GM12878 (cell line): Measurements from ENCODE around the gene HHAT. TPM values are rescaled to one million over a fixed set of nuclear protein-coding genes. Genes with fewer than 3 reads are reported as not detected.

ENCODE experiments used
- ATAC-seq: fragments of 200-7000 bp; cut with Tn5 transposase; 3 replicates; pipeline ENCODE4 v1.9.1; 2020; ENCODE audit warnings: mild to moderate bottlenecking, moderate library complexity
- BruUV-seq: library from RNA; stranded (reverse); fragments of 400-500 nt; replicated peaks from 2 replicates; lab custom pipeline; 2021; lab: Mats Ljungman, UMichigan
- CTCF ChIA-PET: fragments of 300-600 bp; sonication (Branson Sonifier 250); formaldehyde crosslinking; extraction: SDS; loops from one replicate; lab custom pipeline; 2021; ENCODE audit warnings: inconsistent platforms; lab: Yijun Ruan, JAX
- POLR2A ChIA-PET: fragments of 350-600 bp; formaldehyde crosslinking; extraction: SDS; loops from one replicate; lab custom pipeline; 2021; ENCODE audit warnings: inconsistent platforms; lab: Charles Lee
- RAD21 ChIA-PET: fragments of 300-600 bp; sonication (Branson Sonifier 250); formaldehyde crosslinking; loops from one replicate; lab custom pipeline; 2023; ENCODE audit warnings: antibody characterized with exemption; ENCODE audit not compliant: unreplicated experiment; lab: Charles Lee
- SMC1A ChIA-PET: fragments of 300-600 bp; sonication (Branson Sonifier 250); formaldehyde crosslinking; loops from one replicate; lab custom pipeline; 2023; ENCODE audit not compliant: unreplicated experiment, uncharacterized antibody; lab: Charles Lee
- DNase-seq: peaks from one replicate; pipeline ENCODE4 v3.0.0-alpha.2; 2011; ENCODE audit warnings: low read depth, low spot score
- FAIRE-seq: peaks from 3 replicates; lab custom pipeline; 2011; peaks lifted over from hg19 to GRCh38; lab: Jason Lieb, UNC
- H2AFZ ChIP-seq: 2 replicates; pipeline ENCODE4 v1.6.0; 2011; ENCODE audit warnings: low read depth, low read length, control low read depth; ENCODE audit not compliant: control insufficient read depth
- H3K27ac ChIP-seq: 2 replicates; pipeline ENCODE4 v1.5.1; 2011; ENCODE audit warnings: control low read depth; ENCODE audit not compliant: control insufficient read depth, insufficient read depth
- H3K27me3 ChIP-seq, 2 experiments: replicated peaks in 1 of 2; 2 replicates each; pipeline versions ENCODE4 v1.6.0 to v1.6.1; 2011; ENCODE audit warnings: low read length in 1 of 2; ENCODE audit not compliant: control insufficient read depth in 2 of 2, insufficient read depth in 2 of 2
- H3K36me3 ChIP-seq, 2 experiments: 2 replicates each; pipeline ENCODE4 v1.5.1; 2011; ENCODE audit warnings: low read length in 1 of 2; ENCODE audit not compliant: control insufficient read depth in 2 of 2, insufficient read depth in 2 of 2
- H3K4me1 ChIP-seq: 2 replicates; pipeline ENCODE4 v1.6.1; 2011; ENCODE audit warnings: mild to moderate bottlenecking, low read length, moderate library complexity, mixed read lengths; ENCODE audit not compliant: control insufficient read depth, insufficient read depth
- H3K4me2 ChIP-seq: 2 replicates; pipeline ENCODE4 v1.6.0; 2011; ENCODE audit warnings: control low read depth; ENCODE audit not compliant: control insufficient read depth, insufficient read depth
- H3K4me3 ChIP-seq: fragments of 200-600 bp; sonication (generic); 2 replicates; pipeline ENCODE4 v1.5.1; 2016
- H3K79me2 ChIP-seq: 2 replicates; pipeline ENCODE4 v1.6.0; 2011; ENCODE audit warnings: low read length; ENCODE audit not compliant: control insufficient read depth, insufficient read depth
- H3K9ac ChIP-seq: 2 replicates; pipeline ENCODE4 v1.8.0; 2011; ENCODE audit warnings: low read length, control low read depth, mixed read lengths; ENCODE audit not compliant: control insufficient read depth, insufficient read depth
- H3K9me3 ChIP-seq: replicated peaks from 3 replicates; pipeline ENCODE4 v1.5.1; 2011; ENCODE audit warnings: mild to moderate bottlenecking, low read length; ENCODE audit not compliant: control insufficient read depth, insufficient read depth
- H4K20me1 ChIP-seq: 2 replicates; pipeline ENCODE4 v1.6.0; 2011; ENCODE audit not compliant: control insufficient read depth, insufficient read depth
- CHD2 ChIP-seq: IDR thresholded peaks from 2 replicates; pipeline ENCODE4 v1.6.1; 2011; ENCODE audit warnings: low read depth, low read length, improper control_type of control experiment, borderline replicate concordance
- EED ChIP-seq: sonication (generic); IDR thresholded peaks from 2 replicates; pipeline ENCODE4 v1.6.1; 2016; ENCODE audit warnings: antibody characterized with exemption, low read depth
- HDAC6 ChIP-seq: fragments of 200-600 bp; sonication (generic); IDR thresholded peaks from one replicate; pipeline ENCODE4 v1.8.0; 2017; ENCODE audit warnings: antibody characterized with exemption; ENCODE audit not compliant: unreplicated experiment
- MYB ChIP-seq: fragments of 150-350 bp; IDR thresholded peaks from 2 replicates; pipeline ENCODE4 v1.6.1; 2014; ENCODE audit warnings: mild to moderate bottlenecking, low read depth, low read length, borderline replicate concordance
- MYC ChIP-seq: IDR thresholded peaks from 2 replicates; pipeline ENCODE4 v1.6.1; 2011; ENCODE audit warnings: mild to moderate bottlenecking, low read length, moderate library complexity, inconsistent platforms; ENCODE audit not compliant: insufficient read depth, insufficient replicate concordance, insufficient read length, severe bottlenecking
- TAF1 ChIP-seq: IDR thresholded peaks from 2 replicates; pipeline ENCODE4 v1.6.1; 2011; ENCODE audit warnings: mild to moderate bottlenecking, low read depth, low read length, borderline replicate concordance
- ZNF24 ChIP-seq: fragments of 450-650 bp; IDR thresholded peaks from 2 replicates; pipeline ENCODE4 v1.6.1; 2017; ENCODE audit warnings: antibody characterized with exemption, mild to moderate bottlenecking
- WGBS: methylation state at CpG from one replicate; pipeline ENCODE4 v1.1.6; 2016; ENCODE audit warnings: low lambda C conversion rate; ENCODE audit not compliant: insufficient replicate concordance, insufficient coverage; ENCODE audit errors: missing lambda C conversion rate; 5-methylcytosine and 5-hydroxymethylcytosine counted together
- in situ Hi-C: fragments of 300-500 bp; cut with MboI; formaldehyde crosslinking; loops from 9 replicates; pipeline ENCODE4 v1.14.3; 2018; ENCODE audit warnings: mixed read lengths
- intact Hi-C: fragments of 100-400 bp; cut with micrococcal nuclease; formaldehyde crosslinking; loops from one replicate; pipeline ENCODE4 v1.14.2; 2022; ENCODE audit not compliant: unreplicated experiment
- polyA plus RNA-seq, 11 experiments: library from polyadenylated mRNA; depleted of rRNA in 4 of 11; unstranded in 6 of 11; stranded (reverse) in 5 of 11; fragments of >200 nt; fragmentation: Nextera tagmentation in 4 of 11; fragmentation: Illumina TruSeq in 1 of 11; extraction: Ambion mirVana in 4 of 11; extraction: Trizol in 1 of 11; gene quantifications; 1 replicate in 1 of 11; 2 replicates in 10 of 11; pipeline versions ENCODE4 v1.2.1 to v1.2.3, GENCODE V29; 2011 to 2016; ENCODE audit warnings: inconsistent platforms in 2 of 11, missing spikeins in 2 of 11, low read depth in 1 of 11
- total RNA-seq, 4 experiments: library from RNA; depleted of rRNA in 3 of 4; stranded (reverse); fragments of >200 nt in 3 of 4; fragmentation: Illumina TruSeq in 1 of 4; extraction: Trizol in 1 of 4; gene quantifications; 2 replicates each; pipeline versions ENCODE4 v1.2.1 to v1.2.3, GENCODE V29; 2013 to 2021
- TF ChIP-seq, protein P1 (sequence below): fragments of 450-650 bp; IDR thresholded peaks from 2 replicates; pipeline ENCODE4 v1.6.1; 2017; ENCODE audit warnings: mild to moderate bottlenecking, low read depth, inconsistent platforms; ENCODE audit not compliant: poor library complexity, severe bottlenecking
- TF ChIP-seq, protein P2 (sequence below): fragments of 450-650 bp; IDR thresholded peaks from 2 replicates; pipeline ENCODE4 v1.6.1; 2017; ENCODE audit warnings: antibody characterized with exemption, mild to moderate bottlenecking, moderate library complexity
- TF ChIP-seq, protein P3 (sequence below): fragments of 450-650 bp; IDR thresholded peaks from 2 replicates; pipeline ENCODE4 v1.6.1; 2016; ENCODE audit warnings: mild to moderate bottlenecking
- TF ChIP-seq, protein P4 (sequence below): fragments of 450-650 bp; formaldehyde crosslinking; IDR thresholded peaks from 2 replicates; pipeline ENCODE4 v1.4.0; 2020; ENCODE audit warnings: mild to moderate bottlenecking, moderate library complexity

HHAT gene
- total and polyA plus RNA-seq, 10 of the 15 experiments (the other 5 are each of a cell fraction or from before 2014, with no cell fraction given) = 1.2 to 37.6 (median 2.6) TPM

DNA sequence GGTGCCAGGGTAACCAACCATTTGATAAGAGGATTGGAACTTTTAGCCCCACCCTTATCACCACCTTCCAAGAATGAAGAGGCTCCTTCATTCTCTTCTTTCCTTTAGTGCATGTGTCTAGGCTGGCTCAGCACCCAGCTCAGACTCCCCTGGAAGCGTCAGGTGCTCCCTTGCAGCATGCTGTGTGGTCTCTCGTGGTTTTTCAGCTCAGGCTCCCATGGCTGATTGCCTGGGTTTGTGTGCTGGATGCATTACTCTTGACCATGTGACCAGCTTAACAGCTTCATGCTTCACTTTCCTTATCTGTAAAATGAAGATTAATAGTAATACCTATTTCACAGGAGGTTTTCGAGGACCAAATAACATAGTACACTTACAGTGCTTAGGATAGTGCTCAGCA is 198.4 kb downstream of the HHAT start (continued):
- TF ChIP-seq, protein P1, sequence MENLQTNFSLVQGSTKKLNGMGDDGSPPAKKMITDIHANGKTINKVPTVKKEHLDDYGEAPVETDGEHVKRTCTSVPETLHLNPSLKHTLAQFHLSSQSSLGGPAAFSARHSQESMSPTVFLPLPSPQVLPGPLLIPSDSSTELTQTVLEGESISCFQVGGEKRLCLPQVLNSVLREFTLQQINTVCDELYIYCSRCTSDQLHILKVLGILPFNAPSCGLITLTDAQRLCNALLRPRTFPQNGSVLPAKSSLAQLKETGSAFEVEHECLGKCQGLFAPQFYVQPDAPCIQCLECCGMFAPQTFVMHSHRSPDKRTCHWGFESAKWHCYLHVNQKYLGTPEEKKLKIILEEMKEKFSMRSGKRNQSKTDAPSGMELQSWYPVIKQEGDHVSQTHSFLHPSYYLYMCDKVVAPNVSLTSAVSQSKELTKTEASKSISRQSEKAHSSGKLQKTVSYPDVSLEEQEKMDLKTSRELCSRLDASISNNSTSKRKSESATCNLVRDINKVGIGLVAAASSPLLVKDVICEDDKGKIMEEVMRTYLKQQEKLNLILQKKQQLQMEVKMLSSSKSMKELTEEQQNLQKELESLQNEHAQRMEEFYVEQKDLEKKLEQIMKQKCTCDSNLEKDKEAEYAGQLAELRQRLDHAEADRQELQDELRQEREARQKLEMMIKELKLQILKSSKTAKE = no peak
- TF ChIP-seq TAF1 = no peak
- TF ChIP-seq, all 136 proteins: peak for 0

DNA sequence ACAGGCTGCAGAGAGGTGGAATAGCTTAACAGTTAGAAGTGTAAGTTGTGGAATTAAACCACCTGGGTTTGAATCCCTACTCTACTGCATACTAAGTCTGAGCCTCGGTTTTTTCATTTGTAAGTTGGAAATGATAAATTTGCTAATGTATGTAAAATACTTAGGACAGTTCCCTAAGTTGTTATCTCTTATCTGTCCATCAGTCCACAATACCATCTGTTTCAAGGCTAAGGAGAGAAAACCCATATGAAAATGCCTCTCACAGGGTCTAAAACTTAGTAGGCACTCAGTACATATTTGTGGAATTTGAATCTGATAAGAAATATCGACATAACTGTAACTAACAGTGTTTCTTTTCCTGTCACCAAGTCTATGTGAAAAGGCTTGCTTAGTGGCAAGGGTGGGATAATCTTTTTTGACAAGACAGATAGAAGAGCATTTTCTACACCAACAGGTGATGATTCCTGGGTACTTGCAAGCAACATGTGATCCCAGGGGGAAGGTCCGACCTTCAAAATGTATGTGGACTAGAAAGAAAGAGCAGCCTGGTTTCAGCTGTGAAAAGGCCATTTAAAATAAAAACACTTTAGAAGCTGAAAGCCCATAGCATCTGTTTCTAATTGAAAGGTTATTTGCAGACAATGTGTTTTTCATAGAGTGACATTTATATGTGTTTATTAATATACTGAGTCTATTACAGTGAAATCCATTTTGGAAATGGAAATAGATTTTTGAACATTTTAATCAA is 202.9 kb downstream of the HHAT start:
- DNase-seq (no peak), ATAC-seq (no peak), FAIRE-seq (no peak)
- SMC1A ChIA-PET = interaction anchor here (0.6 kb wide), 1 partner anchor 59 kb away, joined by 3 read pairs; no protein-coding TSS in a partner anchor
- H3K27ac ChIP-seq = no peak overlapping the region
- in situ Hi-C loops (no loop called here), intact Hi-C loops (no loop called here)
- 6% methylated on average over 3 of the region's 3 CpGs for WGBS
- H3K4me1 ChIP-seq = no peaks in the 10 kb centered on the region
- H3K36me3 ChIP-seq = no peaks in the 10 kb centered on the region
- POLR2A ChIA-PET = no interaction called here
- CTCF ChIA-PET = no interaction called here
- no peak overlapping the region for H3K4me3 ChIP-seq
- no peaks in the 10 kb centered on the region for H3K9me3 ChIP-seq
- no peaks in the 10 kb centered on the region for H3K79me2 ChIP-seq
- H2AFZ ChIP-seq = no peak overlapping the region
- no peaks in the 10 kb centered on the region for H4K20me1 ChIP-seq
- H3K27me3 ChIP-seq = no peaks in the 10 kb centered on the region
- RAD21 ChIA-PET = no interaction called here
- no peak overlapping the region for H3K9ac ChIP-seq
- H3K4me2 ChIP-seq = no peak overlapping the region
- no TSS peak for BruUV-seq
- TF ChIP-seq, protein P2, sequence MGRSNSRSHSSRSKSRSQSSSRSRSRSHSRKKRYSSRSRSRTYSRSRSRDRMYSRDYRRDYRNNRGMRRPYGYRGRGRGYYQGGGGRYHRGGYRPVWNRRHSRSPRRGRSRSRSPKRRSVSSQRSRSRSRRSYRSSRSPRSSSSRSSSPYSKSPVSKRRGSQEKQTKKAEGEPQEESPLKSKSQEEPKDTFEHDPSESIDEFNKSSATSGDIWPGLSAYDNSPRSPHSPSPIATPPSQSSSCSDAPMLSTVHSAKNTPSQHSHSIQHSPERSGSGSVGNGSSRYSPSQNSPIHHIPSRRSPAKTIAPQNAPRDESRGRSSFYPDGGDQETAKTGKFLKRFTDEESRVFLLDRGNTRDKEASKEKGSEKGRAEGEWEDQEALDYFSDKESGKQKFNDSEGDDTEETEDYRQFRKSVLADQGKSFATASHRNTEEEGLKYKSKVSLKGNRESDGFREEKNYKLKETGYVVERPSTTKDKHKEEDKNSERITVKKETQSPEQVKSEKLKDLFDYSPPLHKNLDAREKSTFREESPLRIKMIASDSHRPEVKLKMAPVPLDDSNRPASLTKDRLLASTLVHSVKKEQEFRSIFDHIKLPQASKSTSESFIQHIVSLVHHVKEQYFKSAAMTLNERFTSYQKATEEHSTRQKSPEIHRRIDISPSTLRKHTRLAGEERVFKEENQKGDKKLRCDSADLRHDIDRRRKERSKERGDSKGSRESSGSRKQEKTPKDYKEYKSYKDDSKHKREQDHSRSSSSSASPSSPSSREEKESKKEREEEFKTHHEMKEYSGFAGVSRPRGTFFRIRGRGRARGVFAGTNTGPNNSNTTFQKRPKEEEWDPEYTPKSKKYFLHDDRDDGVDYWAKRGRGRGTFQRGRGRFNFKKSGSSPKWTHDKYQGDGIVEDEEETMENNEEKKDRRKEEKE = no peak
- TF ChIP-seq MYB (no peak), CHD2 (no peak), EED (no peak), HDAC6 (no peak), MYC (no peak), ZNF24 (no peak)
- TF ChIP-seq, protein P3, sequence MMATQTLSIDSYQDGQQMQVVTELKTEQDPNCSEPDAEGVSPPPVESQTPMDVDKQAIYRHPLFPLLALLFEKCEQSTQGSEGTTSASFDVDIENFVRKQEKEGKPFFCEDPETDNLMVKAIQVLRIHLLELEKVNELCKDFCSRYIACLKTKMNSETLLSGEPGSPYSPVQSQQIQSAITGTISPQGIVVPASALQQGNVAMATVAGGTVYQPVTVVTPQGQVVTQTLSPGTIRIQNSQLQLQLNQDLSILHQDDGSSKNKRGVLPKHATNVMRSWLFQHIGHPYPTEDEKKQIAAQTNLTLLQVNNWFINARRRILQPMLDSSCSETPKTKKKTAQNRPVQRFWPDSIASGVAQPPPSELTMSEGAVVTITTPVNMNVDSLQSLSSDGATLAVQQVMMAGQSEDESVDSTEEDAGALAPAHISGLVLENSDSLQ = no peak
- TF ChIP-seq, protein P4, sequence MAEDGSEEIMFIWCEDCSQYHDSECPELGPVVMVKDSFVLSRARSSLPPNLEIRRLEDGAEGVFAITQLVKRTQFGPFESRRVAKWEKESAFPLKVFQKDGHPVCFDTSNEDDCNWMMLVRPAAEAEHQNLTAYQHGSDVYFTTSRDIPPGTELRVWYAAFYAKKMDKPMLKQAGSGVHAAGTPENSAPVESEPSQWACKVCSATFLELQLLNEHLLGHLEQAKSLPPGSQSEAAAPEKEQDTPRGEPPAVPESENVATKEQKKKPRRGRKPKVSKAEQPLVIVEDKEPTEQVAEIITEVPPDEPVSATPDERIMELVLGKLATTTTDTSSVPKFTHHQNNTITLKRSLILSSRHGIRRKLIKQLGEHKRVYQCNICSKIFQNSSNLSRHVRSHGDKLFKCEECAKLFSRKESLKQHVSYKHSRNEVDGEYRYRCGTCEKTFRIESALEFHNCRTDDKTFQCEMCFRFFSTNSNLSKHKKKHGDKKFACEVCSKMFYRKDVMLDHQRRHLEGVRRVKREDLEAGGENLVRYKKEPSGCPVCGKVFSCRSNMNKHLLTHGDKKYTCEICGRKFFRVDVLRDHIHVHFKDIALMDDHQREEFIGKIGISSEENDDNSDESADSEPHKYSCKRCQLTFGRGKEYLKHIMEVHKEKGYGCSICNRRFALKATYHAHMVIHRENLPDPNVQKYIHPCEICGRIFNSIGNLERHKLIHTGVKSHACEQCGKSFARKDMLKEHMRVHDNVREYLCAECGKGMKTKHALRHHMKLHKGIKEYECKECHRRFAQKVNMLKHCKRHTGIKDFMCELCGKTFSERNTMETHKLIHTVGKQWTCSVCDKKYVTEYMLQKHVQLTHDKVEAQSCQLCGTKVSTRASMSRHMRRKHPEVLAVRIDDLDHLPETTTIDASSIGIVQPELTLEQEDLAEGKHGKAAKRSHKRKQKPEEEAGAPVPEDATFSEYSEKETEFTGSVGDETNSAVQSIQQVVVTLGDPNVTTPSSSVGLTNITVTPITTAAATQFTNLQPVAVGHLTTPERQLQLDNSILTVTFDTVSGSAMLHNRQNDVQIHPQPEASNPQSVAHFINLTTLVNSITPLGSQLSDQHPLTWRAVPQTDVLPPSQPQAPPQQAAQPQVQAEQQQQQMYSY (CRISPR knock-in tag) = no peak
